Measurements from ENCODE around the gene YAP1.

Gene YAP1

GRCh38 chr11:102201776-102202175 lies 91.5 kb downstream of the YAP1 start:
- H3K4me3 ChIP-seq (ENCODE audit: low read depth, low read length), result no peak overlapping the region
- no peak for TF ChIP-seq CTCF (IDR thresholded peaks at IDR 0.05; ENCODE audit: control insufficient read depth, extremely low read depth, insufficient read depth)
- no peak for DNase-seq (ENCODE audit: low read depth)

GRCh38 chr11:102202972-102203371 lies 92.7 kb downstream of the YAP1 start:
- TF ChIP-seq CTCF (IDR thresholded peaks at IDR 0.05; ENCODE audit: control insufficient read depth, extremely low read depth, insufficient read depth), result no peak
- H3K4me3 ChIP-seq (ENCODE audit: low read depth, low read length), result no peak overlapping the region
- DNase-seq (ENCODE audit: low read depth), result no peak

GRCh38 chr11:102204174-102204573 lies 93.9 kb downstream of the YAP1 start:
- no peak for DNase-seq (ENCODE audit: low read depth)
- H3K4me3 ChIP-seq (ENCODE audit: low read depth, low read length), result no peak overlapping the region
- no peak for TF ChIP-seq CTCF (IDR thresholded peaks at IDR 0.05; ENCODE audit: control insufficient read depth, extremely low read depth, insufficient read depth)

- no peak for DNase-seq (ENCODE audit: low read depth)
- no peak overlapping the region for H3K4me3 ChIP-seq (ENCODE audit: low read depth, low read length)
- no peak for TF ChIP-seq CTCF (IDR thresholded peaks at IDR 0.05; ENCODE audit: control insufficient read depth, extremely low read depth, insufficient read depth)
Measured at GRCh38 chr11:102205805-102206204, 95.6 kb downstream of the YAP1 start.

GRCh38 chr11:102208835-102209234 lies 98.6 kb downstream of the YAP1 start:
- H3K4me3 ChIP-seq (ENCODE audit: low read depth, low read length), result no peak overlapping the region
- no peak for DNase-seq (ENCODE audit: low read depth)
- no peak for TF ChIP-seq CTCF (IDR thresholded peaks at IDR 0.05; ENCODE audit: control insufficient read depth, extremely low read depth, insufficient read depth)

GRCh38 chr11:102214623-102215022 lies 104.4 kb downstream of the YAP1 start:
- no peak for TF ChIP-seq CTCF (IDR thresholded peaks at IDR 0.05; ENCODE audit: control insufficient read depth, extremely low read depth, insufficient read depth)
- no peak for DNase-seq (ENCODE audit: low read depth)

GRCh38 chr11:102216433-102217075 lies 106.3 kb downstream of the YAP1 start:
- DNase-seq (ENCODE audit: low read depth), result no peak
- no peak overlapping the region for H3K4me3 ChIP-seq (ENCODE audit: low read depth, low read length)
- no peak for TF ChIP-seq CTCF (IDR thresholded peaks at IDR 0.05; ENCODE audit: control insufficient read depth, extremely low read depth, insufficient read depth)

More at GRCh38 chr11:102214623-102215022, 104.4 kb downstream of the YAP1 start:
- no peak overlapping the region for H3K4me3 ChIP-seq (ENCODE audit: low read depth, low read length)

All from LNCaP clone FGC (cell line).